H1 (cell line): ENCODE data around the gene LRRC23. TPM values are rescaled to one million over a fixed set of nuclear protein-coding genes. Genes with fewer than 3 reads are reported as not detected.

ENCODE experiments used
- CTCF ChIA-PET: fragments of 300-600 bp; sonication (Branson Sonifier 250); formaldehyde crosslinking; loops from one replicate; lab custom pipeline; 2021; ENCODE audit not compliant: partially characterized antibody; lab: Charles Lee
- POLR2A ChIA-PET: fragments of 300-600 bp; sonication (Branson Sonifier 250); formaldehyde crosslinking; loops from one replicate; lab custom pipeline; 2021; ENCODE audit warnings: inconsistent platforms; ENCODE audit not compliant: partially characterized antibody; lab: Charles Lee
- DNase-seq, 2 experiments: peaks; one replicate each; pipeline versions ENCODE4 v3.0.0 to v3.0.0-alpha.2; 2010 to 2022; ENCODE audit warnings: low spot score in 2 of 2, low read depth in 1 of 2, mixed read lengths in 1 of 2
- FAIRE-seq: peaks from 2 replicates; lab custom pipeline; 2011; peaks lifted over from hg19 to GRCh38; lab: Jason Lieb, UNC
- H2AFZ ChIP-seq: 2 replicates; pipeline ENCODE4 v1.8.1; 2012; ENCODE audit warnings: low read length, inconsistent platforms
- H2AK5ac ChIP-seq: 2 replicates; pipeline ENCODE4 v1.6.1; 2013; ENCODE audit warnings: low read depth, low read length
- H2BK120ac ChIP-seq: replicated peaks from 2 replicates; pipeline ENCODE3; 2013; ENCODE audit warnings: low read depth, low read length, inconsistent platforms
- H2BK12ac ChIP-seq: 2 replicates; pipeline ENCODE4 v1.6.1; 2013; ENCODE audit warnings: low read depth, low read length
- H2BK15ac ChIP-seq: 2 replicates; pipeline ENCODE4 v1.6.1; 2013; ENCODE audit warnings: low read length
- H2BK20ac ChIP-seq: 2 replicates; pipeline ENCODE4 v1.6.1; 2013; ENCODE audit warnings: low read length
- H2BK5ac ChIP-seq: 2 replicates; pipeline ENCODE4 v1.6.1; 2013; ENCODE audit warnings: low read depth, low read length
- H3K14ac ChIP-seq: 2 replicates; pipeline ENCODE4 v1.6.1; 2013; ENCODE audit warnings: inconsistent platforms; ENCODE audit not compliant: insufficient read length
- H3K18ac ChIP-seq: 2 replicates; pipeline ENCODE4 v1.6.1; 2013; ENCODE audit warnings: low read length; ENCODE audit errors: extremely low read depth
- H3K23ac ChIP-seq: 2 replicates; pipeline ENCODE4 v1.6.1; 2013; ENCODE audit warnings: inconsistent platforms; ENCODE audit not compliant: insufficient read length
- H3K23me2 ChIP-seq: 2 replicates; pipeline ENCODE4 v1.6.1; 2013; ENCODE audit warnings: low read depth, low read length
- H3K27ac ChIP-seq: 2 replicates; pipeline ENCODE4 v1.6.1; 2011; ENCODE audit warnings: low read depth, low read length, inconsistent platforms
- H3K27me3 ChIP-seq, 4 experiments: replicated peaks in 1 of 4; 1 replicate in 1 of 4; 2 replicates in 3 of 4; pipeline versions ENCODE4 v1.6.1 to v1.8.1; 2011 to 2013; ENCODE audit warnings: low read length in 3 of 4, mild to moderate bottlenecking in 3 of 4, inconsistent platforms in 2 of 4, mixed read lengths in 2 of 4, moderate library complexity in 1 of 4; ENCODE audit not compliant: control insufficient read depth in 3 of 4, insufficient read depth in 3 of 4; ENCODE audit errors: extremely low read depth in 1 of 4
- H3K36me3 ChIP-seq, 4 experiments: 2 replicates each; pipeline versions ENCODE4 v1.6.1 to v1.8.1; 2011 to 2013; ENCODE audit warnings: mild to moderate bottlenecking in 4 of 4, low read length in 3 of 4, moderate library complexity in 2 of 4, control low read depth in 1 of 4, inconsistent platforms in 1 of 4; ENCODE audit not compliant: insufficient read depth in 4 of 4, control insufficient read depth in 2 of 4
- H3K4ac ChIP-seq: replicated peaks from 2 replicates; pipeline ENCODE3; 2013; ENCODE audit warnings: low read length, low read depth, mixed read lengths, inconsistent platforms; ENCODE audit not compliant: insufficient read length
- H3K4me1 ChIP-seq, 4 experiments: replicated peaks in 1 of 4; 1 replicate in 1 of 4; 2 replicates in 3 of 4; pipeline versions ENCODE4 v1.6.1 to v1.8.1; 2011 to 2013; ENCODE audit warnings: low read length in 3 of 4, inconsistent platforms in 2 of 4, mixed read lengths in 1 of 4; ENCODE audit not compliant: insufficient read depth in 4 of 4, control insufficient read depth in 3 of 4
- H3K4me2 ChIP-seq, 2 experiments: 2 replicates each; pipeline versions ENCODE4 v1.6.1 to v1.8.1; 2011 to 2013; ENCODE audit warnings: low read depth in 2 of 2, low read length in 2 of 2, control low read depth in 1 of 2, inconsistent platforms in 1 of 2, mild to moderate bottlenecking in 1 of 2; ENCODE audit not compliant: insufficient read depth in 1 of 2
- H3K4me3 ChIP-seq, 4 experiments: fragments of 200-600, 300-600 bp in 1 of 4; sonication (generic), shearing (Covaris generic), sonication (Bioruptor Twin) in 1 of 4; 2 replicates each; pipeline versions ENCODE4 v1.5.1 to v1.8.1; 2011 to 2016; ENCODE audit warnings: low read length in 4 of 4, low read depth in 3 of 4, control low read depth in 2 of 4, inconsistent platforms in 2 of 4, mild to moderate bottlenecking in 2 of 4, mixed read lengths in 1 of 4, moderate library complexity in 1 of 4; ENCODE audit not compliant: insufficient read depth in 2 of 4; ENCODE audit errors: extremely low read depth in 1 of 4
- H3K56ac ChIP-seq: replicated peaks from 2 replicates; pipeline ENCODE3; 2013; ENCODE audit warnings: low read depth, mild to moderate bottlenecking, mixed read lengths, low read length, inconsistent platforms; ENCODE audit not compliant: insufficient read length
- H3K79me1 ChIP-seq: 2 replicates; pipeline ENCODE4 v1.6.1; 2013; ENCODE audit warnings: low read depth, low read length, control low read depth
- H3K79me2 ChIP-seq, 2 experiments: 2 replicates each; pipeline versions ENCODE4 v1.6.1 to v1.8.1; 2012 to 2013; ENCODE audit warnings: low read length in 2 of 2, mild to moderate bottlenecking in 2 of 2, inconsistent platforms in 1 of 2; ENCODE audit not compliant: insufficient read depth in 2 of 2, control insufficient read depth in 1 of 2
- H3K9ac ChIP-seq, 4 experiments: replicated peaks in 1 of 4; 1 replicate in 1 of 4; 2 replicates in 3 of 4; pipeline versions ENCODE4 v1.6.1 to v1.8.1; 2011 to 2013; ENCODE audit warnings: low read depth in 3 of 4, low read length in 3 of 4, control low read depth in 2 of 4, mild to moderate bottlenecking in 2 of 4, moderate library complexity in 2 of 4, inconsistent platforms in 1 of 4; ENCODE audit errors: extremely low read depth in 1 of 4
- H3K9me3 ChIP-seq, 2 experiments: 2 replicates each; pipeline versions ENCODE4 v1.6.1 to v1.8.1; 2012 to 2013; ENCODE audit warnings: mild to moderate bottlenecking in 2 of 2, moderate library complexity in 2 of 2, control low read depth in 1 of 2, inconsistent platforms in 1 of 2, low read depth in 1 of 2, low read length in 1 of 2, mixed read lengths in 1 of 2; ENCODE audit not compliant: insufficient read depth in 2 of 2
- H4K20me1 ChIP-seq, 2 experiments: replicated peaks in 1 of 2; 2 replicates each; pipeline versions ENCODE3 to v1.8.1; 2011 to 2013; ENCODE audit warnings: inconsistent platforms in 2 of 2, low read length in 2 of 2, mild to moderate bottlenecking in 1 of 2; ENCODE audit not compliant: insufficient read depth in 2 of 2, control insufficient read depth in 1 of 2
- H4K5ac ChIP-seq: 2 replicates; pipeline ENCODE4 v1.6.1; 2013; ENCODE audit warnings: low read length, low read depth, mixed read lengths, inconsistent platforms; ENCODE audit not compliant: insufficient read length
- H4K8ac ChIP-seq: 2 replicates; pipeline ENCODE4 v1.8.0; 2013; ENCODE audit warnings: mild to moderate bottlenecking, moderate library complexity, low read length, inconsistent platforms; ENCODE audit not compliant: insufficient read depth; ENCODE audit errors: extremely low read depth
- H4K91ac ChIP-seq: replicated peaks from 2 replicates; pipeline ENCODE3; 2013; ENCODE audit warnings: low read length, mixed read lengths, inconsistent platforms; ENCODE audit not compliant: insufficient read length
- RFX5 ChIP-seq: IDR thresholded peaks from 2 replicates; pipeline ENCODE4 v1.6.1; 2011; ENCODE audit warnings: low read depth, low read length, improper control_type of control experiment, borderline replicate concordance
- SIN3A ChIP-seq, 2 experiments: IDR thresholded peaks in 1 of 2; conservative IDR thresholded peaks in 1 of 2; 2 replicates each; pipeline ENCODE4 v1.6.1; 2011 to 2012; ENCODE audit warnings: low read length in 2 of 2, improper control_type of control experiment in 1 of 2, low read depth in 1 of 2, mild to moderate bottlenecking in 1 of 2
- TAF1 ChIP-seq: IDR thresholded peaks from 2 replicates; pipeline ENCODE4 v1.6.1; 2011; ENCODE audit warnings: mild to moderate bottlenecking, low read depth, low read length
- WGBS, 2 experiments: shearing (Covaris generic) in 1 of 2; methylation state at CpG; one replicate each; pipeline versions ENCODE4 v1.1.6 to v1.1.7; 2013 to 2015; ENCODE audit warnings: low lambda C conversion rate in 2 of 2, mixed read lengths in 2 of 2, inconsistent platforms in 1 of 2, low coverage in 1 of 2, missing lambda C conversion rate in 1 of 2; ENCODE audit not compliant: insufficient replicate concordance in 2 of 2, insufficient coverage in 1 of 2, insufficient read length in 1 of 2; ENCODE audit errors: extremely low coverage in 1 of 2, missing lambda C conversion rate in 1 of 2; 5-methylcytosine and 5-hydroxymethylcytosine counted together
- polyA plus RNA-seq, 7 experiments: library from polyadenylated mRNA; depleted of rRNA in 3 of 7; stranded (reverse) in 5 of 7; unstranded in 2 of 7; fragments of >200 nt in 5 of 7; fragments of 200-250 nt in 2 of 7; gene quantifications; 1 replicate in 5 of 7; 2 replicates in 1 of 7; 4 replicates in 1 of 7; pipeline versions ENCODE4 v1.2.1 to v1.2.3, GENCODE V29; 2011 to 2013; ENCODE audit warnings: missing spikeins in 2 of 7, mixed read lengths in 2 of 7
- total RNA-seq: library from RNA; stranded (reverse); fragmentation: NEBNext Ultra II Directional; extraction: Animal tissue kit (Norgen Biotek cat#: 25700); gene quantifications from 2 replicates; pipeline ENCODE4 v1.2.1, GENCODE V29; 2021

Gene LRRC23
- total and polyA plus RNA-seq, 2 of the 8 experiments (the other 6 are each of a cell fraction or from before 2014, with no cell fraction given), result 2.5 to 3.6 TPM

DNA sequence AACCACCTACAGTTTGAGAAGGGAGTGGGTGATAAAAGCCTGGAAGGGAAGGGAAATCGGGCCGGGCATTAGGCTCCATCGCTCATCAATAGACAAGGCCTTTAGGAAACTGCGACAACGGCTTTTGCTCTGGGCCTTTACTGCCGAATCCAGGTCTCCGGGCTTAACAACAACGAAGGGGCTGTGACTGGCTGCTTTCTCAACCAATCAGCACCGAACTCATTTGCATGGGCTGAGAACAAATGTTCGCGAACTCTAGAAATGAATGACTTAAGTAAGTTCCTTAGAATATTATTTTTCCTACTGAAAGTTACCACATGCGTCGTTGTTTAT lies 38.7 kb downstream of the LRRC23 start:
- H3K18ac ChIP-seq, result peak overlapping the region; percentile 29; the same call in 1 of the 2 replicates
- no peak overlapping the region for H2AK5ac ChIP-seq
- H3K79me1 ChIP-seq, result no peaks in the 10 kb centered on the region; the same call in 1 of the 2 replicates
- DNase-seq, result peak in 1 of 2 experiments; percentile 72
- H3K4ac ChIP-seq, result no peak overlapping the region
- peak overlapping the region; percentile 90 for H3K27ac ChIP-seq
- POLR2A ChIA-PET, result interaction anchor here (0.6 to 44.0 kb wide), 54 partner anchors 9 to 697 kb away, joined by 3 to 1596 read pairs (median 5); partner anchors contain the start of genes ATN1, C1R, C1RL and CDCA3
- H3K23me2 ChIP-seq, result peaks cover 11% of the 10 kb centered on the region
- TF ChIP-seq TAF1 (peak; percentile 56; the same call in 1 of the 2 replicates), RFX5 (peak; percentile 68; the same call in 1 of the 2 replicates), SIN3A (conservative IDR thresholded peaks at IDR 0.05 in 1 of 2, IDR thresholded peaks at IDR 0.05 in 1 of 2; ENCODE audit: low read depth in 1 of 2, low read length in 2 of 2) (no peak)
- TF ChIP-seq, all 59 proteins: peak for 2
- no peak overlapping the region for H3K14ac ChIP-seq
- H3K79me2 ChIP-seq, result no peaks in the 10 kb centered on the region; a peak in 1 of 4 replicates
- FAIRE-seq, result peak; percentile 82
- peaks cover 6 to 16% (median 9%) of the 10 kb centered on the region in 4 experiments; a peak in 7 of 8 replicates for H3K36me3 ChIP-seq
- no peak overlapping the region for H3K56ac ChIP-seq
- no peak overlapping the region for H2AFZ ChIP-seq
- peak overlapping the region; percentile 26 for H4K91ac ChIP-seq
- H3K27me3 ChIP-seq, result no peaks in the 10 kb centered on the region
- CTCF ChIA-PET, result interaction anchor here (1.0 to 20.2 kb wide), 8 partner anchors 18 to 247 kb away, joined by 3 to 277 read pairs (median 21); partner anchors contain the start of genes ATN1, C1RL, SPSB2 and TPI1
- WGBS, 2 experiments, result 8% methylated on average over 13 of the region's 13 CpGs; no CpG with 5 or more reads in 1 of the 2 experiments
- H2BK12ac ChIP-seq, result peak overlapping the region; percentile 80; the same call in 1 of the 2 replicates
- H2BK5ac ChIP-seq, result peak overlapping the region; percentile 99
- H3K4me2 ChIP-seq, result peak overlapping the region; percentile 56 to 92
- peaks cover 2 to 5% of the 10 kb centered on the region in 2 experiments for H4K20me1 ChIP-seq
- no peak overlapping the region for H2BK15ac ChIP-seq
- peak overlapping the region; percentile 39 for H4K8ac ChIP-seq
- H4K5ac ChIP-seq, result peak overlapping the region; percentile 93
- H3K4me1 ChIP-seq, result peaks cover 6 to 22% (median 19%) of the 10 kb centered on the region in 4 experiments
- H3K9ac ChIP-seq, result peak overlapping the region in 3 of 4 experiments; percentile 74 to 91 (median 80); a peak in 6 of 7 replicates
- peak overlapping the region in 3 of 4 experiments; percentile 57 to 91 (median 80); a peak in 6 of 8 replicates for H3K4me3 ChIP-seq
- H2BK20ac ChIP-seq, result no peak overlapping the region
- no peak overlapping the region for H3K23ac ChIP-seq
- no peaks in the 10 kb centered on the region for H3K9me3 ChIP-seq
- H2BK120ac ChIP-seq, result no peak overlapping the region
